ENCODE measurements around the gene FTO.
A peak's percentile ranks its signal among the peaks of the same experiment; 100 is the strongest.

FTO gene

GRCh38 chr16:54136276-54136625, 432.3 kb downstream of the FTO start:
- no peak for DNase-seq (ENCODE audit: low read depth)
- TF ChIP-seq CTCF (IDR thresholded peaks at IDR 0.05; ENCODE audit: control insufficient read depth, insufficient read depth, low read depth, low read length, missing control alignments), result no peak
- H3K4me3 ChIP-seq (ENCODE audit: control insufficient read depth, low read depth, low read length), result no peak overlapping the region

GRCh38 chr16:54140057-54140787, 436.3 kb downstream of the FTO start:
- peak; percentile 4 for TF ChIP-seq CTCF (IDR thresholded peaks at IDR 0.05; ENCODE audit: control insufficient read depth, insufficient read depth, low read depth, low read length, missing control alignments)
- no peak overlapping the region for H3K4me3 ChIP-seq (ENCODE audit: control insufficient read depth, low read depth, low read length)
- DNase-seq (ENCODE audit: low read depth), result no peak

- DNase-seq (ENCODE audit: low read depth), result no peak
- TF ChIP-seq CTCF (IDR thresholded peaks at IDR 0.05; ENCODE audit: control insufficient read depth, insufficient read depth, low read depth, low read length, missing control alignments), result no peak
- H3K4me3 ChIP-seq (ENCODE audit: control insufficient read depth, low read depth, low read length), result no peak overlapping the region
Observed at GRCh38 chr16:54140788-54141136, 436.8 kb downstream of the FTO start.

- no peak overlapping the region for H3K4me3 ChIP-seq (ENCODE audit: control insufficient read depth, low read depth, low read length)
- no peak for TF ChIP-seq CTCF (IDR thresholded peaks at IDR 0.05; ENCODE audit: control insufficient read depth, insufficient read depth, low read depth, low read length, missing control alignments)
- no peak for DNase-seq (ENCODE audit: low read depth)
Observed at GRCh38 chr16:54142787-54143186, 438.8 kb downstream of the FTO start.

- no peak for DNase-seq (ENCODE audit: low read depth)
- TF ChIP-seq CTCF (IDR thresholded peaks at IDR 0.05; ENCODE audit: control insufficient read depth, insufficient read depth, low read depth, low read length, missing control alignments), result no peak
- no peak overlapping the region for H3K4me3 ChIP-seq (ENCODE audit: control insufficient read depth, low read depth, low read length)
Observed at GRCh38 chr16:54143410-54143809, 439.5 kb downstream of the FTO start.

- DNase-seq (ENCODE audit: low read depth), result no peak
- no peak overlapping the region for H3K4me3 ChIP-seq (ENCODE audit: control insufficient read depth, low read depth, low read length)
- no peak for TF ChIP-seq CTCF (IDR thresholded peaks at IDR 0.05; ENCODE audit: control insufficient read depth, insufficient read depth, low read depth, low read length, missing control alignments)
Observed at GRCh38 chr16:54143934-54144571, 440.1 kb downstream of the FTO start.

Data from AG09309 (cell line).